ENCODE data around the gene PAX4.

Gene PAX4, protein sequence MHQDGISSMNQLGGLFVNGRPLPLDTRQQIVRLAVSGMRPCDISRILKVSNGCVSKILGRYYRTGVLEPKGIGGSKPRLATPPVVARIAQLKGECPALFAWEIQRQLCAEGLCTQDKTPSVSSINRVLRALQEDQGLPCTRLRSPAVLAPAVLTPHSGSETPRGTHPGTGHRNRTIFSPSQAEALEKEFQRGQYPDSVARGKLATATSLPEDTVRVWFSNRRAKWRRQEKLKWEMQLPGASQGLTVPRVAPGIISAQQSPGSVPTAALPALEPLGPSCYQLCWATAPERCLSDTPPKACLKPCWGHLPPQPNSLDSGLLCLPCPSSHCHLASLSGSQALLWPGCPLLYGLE

DNA sequence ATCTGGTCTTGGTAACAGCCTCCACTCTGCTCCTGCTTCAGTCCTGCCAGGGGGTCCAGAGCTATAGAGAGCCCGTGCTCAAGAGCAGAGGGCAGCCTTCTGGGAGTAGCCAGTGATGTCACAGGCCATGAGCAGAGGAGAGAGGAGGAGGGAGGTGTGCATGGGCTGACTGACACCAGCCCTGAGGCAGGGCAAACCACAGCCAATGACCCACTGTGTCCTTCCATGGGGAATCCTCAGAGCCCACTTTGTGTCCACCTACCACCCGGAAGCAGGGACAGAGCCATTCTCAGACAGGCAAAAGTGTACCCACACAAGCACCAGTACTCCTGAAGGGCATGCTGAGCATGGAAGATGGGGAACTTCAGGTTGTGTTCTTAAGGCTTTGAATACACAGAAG is at the start of gene PAX4:
Gene PAX4 (minus strand): TSS at position 101 of the 400 bp plus-strand sequence. CDS start 2,214 bp downstream, outside the sequence.
- no peak for FAIRE-seq

DNA sequence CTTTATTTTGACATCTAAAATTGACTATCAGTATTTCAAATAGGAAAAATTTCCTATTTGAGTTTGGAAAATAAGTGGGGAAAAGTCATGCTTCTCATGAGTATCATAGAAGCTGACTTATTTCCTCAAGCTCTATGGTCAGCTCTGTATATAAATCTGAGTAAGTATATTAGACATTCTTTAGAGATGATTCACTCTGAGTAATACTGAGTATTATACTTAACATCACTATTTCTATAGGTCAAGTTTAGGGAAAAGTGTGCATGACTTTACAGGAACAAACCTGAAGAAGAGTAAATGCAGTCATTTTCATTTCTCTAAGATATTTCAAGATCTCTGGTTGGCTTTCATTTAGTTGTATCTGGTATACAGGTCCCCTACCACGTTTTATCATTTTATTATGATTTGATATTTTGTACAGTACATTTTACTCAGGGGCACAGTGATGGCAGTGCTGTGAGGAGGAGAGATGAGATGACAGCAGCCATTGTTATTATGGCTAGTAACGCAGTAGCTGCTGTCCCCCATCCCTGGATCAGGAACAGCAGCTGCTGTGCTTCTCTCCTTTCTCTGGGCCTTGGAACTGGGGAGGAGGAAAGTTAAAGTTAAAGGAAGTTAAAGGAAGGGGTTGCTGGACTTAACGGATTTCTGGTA is 49.2 kb upstream of the PAX4 start:
- peak; percentile 32 for FAIRE-seq

DNA sequence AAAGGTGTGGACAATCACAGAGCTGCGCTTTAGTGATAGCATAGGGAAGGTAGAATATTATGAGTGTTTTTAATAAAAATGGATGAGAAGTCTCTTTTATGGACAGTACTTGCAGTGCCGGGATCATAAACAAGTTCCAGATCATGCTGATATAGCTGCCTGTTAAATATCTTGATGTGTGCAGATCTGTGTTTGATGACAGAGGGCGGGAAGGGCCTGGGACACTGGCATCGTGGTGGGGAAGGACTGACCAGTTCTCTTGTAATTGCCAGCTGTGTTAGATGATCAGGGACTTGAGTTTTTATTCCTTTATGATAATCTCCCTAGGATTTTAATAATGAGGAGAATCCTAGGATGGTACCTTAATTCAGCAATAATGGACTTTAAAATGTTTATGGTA is 48.7 kb upstream of the PAX4 start:
- FAIRE-seq, result no peak

DNA sequence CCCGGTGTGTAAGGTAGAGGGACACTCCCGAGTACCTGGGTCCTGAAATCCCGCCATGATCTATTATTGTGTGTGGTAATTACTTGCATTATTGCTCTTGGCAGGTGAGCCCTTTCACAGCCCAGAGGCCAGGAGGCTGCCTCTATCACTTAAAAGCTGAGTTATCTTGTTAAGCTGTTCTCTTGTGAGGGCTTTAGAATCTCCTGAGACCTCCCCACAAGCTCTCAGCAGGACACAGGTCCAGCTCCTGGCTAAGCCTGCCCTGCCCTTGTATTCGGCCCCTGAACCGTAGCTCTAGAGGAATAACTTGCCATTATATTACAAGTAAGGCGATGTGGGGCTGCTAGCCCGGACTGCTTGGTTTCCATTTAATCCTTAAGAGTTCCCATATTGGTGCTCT is 48.0 kb upstream of the PAX4 start:
- FAIRE-seq, result no peak

DNA sequence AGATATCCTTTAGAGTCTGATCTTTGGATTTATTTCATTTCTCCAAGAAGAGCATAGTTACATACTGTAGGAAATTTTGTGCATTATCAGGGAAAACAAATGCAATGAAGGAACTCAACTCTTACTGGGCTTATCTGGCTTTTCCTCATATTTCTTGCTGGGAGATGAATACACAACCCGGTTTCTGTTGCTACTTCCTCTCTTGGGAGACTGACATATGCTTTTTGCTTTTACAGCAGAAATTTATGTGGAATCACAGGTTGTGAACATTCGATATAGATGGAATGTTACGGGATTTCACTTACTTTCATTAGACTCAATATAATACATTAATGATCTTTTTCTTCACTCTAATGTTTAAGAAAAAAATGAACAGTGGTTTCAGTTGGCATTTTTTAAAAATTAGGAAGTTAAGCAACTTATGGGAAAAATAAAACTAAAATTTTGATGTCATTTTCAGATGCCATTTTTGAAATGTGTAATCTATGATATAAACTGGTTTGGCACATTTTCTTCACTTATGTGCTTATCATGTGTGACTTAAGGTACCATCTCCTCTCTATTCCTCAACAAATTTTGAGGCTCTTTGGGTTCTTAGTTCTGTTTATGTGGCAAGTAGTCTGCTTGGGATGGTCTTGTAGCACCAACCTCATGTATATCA is 41.2 kb upstream of the PAX4 start:
- FAIRE-seq, result no peak

DNA sequence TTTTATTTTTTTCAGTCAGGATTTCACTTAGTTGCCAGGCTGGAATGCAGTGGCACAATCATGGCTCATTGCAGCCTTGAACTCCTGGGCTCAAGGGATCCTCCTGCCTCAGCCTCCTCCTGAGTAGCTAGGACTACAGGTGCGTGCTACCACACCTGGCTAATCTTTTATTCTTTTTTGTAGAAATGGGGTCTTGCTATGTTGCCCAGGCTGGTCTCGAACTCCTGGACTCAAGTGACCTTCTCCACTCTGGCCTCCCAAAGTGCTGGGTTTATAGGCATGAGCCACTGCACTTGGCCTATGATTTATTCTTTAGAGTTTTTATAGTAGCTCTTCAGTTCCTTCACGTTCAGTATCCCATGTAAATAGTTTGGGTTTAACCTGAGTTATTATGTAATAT is 39.6 kb upstream of the PAX4 start:
- no peak for FAIRE-seq

DNA sequence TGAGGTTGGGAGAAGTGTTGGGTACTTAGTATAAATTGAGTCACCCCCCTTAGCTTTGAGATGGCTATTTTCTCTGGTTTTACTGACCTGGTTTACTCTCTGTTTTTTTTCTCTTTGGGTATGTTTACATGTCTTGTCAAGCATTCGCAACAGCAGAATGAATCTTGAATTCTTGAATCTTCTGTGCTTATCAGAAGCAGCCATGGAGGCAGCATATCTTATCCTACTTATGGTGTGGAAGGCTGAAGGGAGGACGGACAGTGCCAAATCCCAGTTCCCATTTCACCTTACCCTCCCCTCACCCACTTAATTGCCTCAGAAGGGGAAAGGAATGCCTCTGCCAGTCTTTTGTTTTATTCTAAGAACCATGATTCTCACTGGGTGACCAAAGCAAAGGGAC is 37.8 kb upstream of the PAX4 start:
- no peak for FAIRE-seq

DNA sequence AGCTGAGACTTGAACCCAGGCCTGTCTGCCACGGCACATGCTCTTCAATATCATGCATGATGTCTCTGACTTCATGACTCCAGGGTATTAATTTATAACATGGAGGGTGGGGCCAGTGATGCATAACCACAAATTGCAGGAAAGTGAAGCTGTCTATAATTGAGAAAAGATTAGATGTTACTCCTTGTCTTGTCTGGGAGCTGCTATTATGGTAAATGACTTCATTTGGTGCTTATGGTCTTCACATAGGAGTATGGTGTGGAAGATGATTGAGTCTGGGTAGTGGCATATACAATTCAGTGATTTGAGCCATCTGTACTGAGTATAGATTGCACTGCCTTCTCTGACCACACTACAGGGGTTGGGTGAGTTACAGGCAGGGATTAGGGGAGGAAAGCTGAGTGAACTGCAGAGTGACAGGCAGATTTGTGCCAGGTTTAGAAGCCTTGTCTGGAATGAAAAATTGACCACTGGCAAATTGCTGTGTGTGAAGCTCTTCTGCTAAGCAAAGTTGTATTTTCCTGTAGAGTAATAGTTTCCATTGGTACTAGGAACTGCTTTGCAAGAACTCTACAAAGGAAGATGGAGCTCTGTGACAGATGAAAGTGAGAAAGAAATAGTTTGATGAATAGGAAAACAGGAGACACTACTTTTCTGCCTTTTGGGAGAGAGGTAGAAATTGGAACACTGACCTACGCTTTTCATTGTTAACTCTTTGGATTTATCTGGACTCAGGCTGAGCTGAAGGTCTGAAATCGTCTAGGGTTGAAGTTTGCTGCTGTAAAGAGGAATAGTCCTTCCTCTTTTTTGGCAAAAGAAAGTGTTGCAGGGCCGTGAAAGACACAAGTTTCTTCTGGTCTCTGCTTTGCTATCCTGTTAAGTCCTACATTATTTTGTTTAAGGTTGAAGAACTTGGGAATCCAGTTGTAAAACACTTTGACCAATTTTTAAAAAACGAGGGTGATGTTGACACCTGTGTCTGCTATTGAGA is 36.8 kb upstream of the PAX4 start:
- FAIRE-seq, result no peak

DNA sequence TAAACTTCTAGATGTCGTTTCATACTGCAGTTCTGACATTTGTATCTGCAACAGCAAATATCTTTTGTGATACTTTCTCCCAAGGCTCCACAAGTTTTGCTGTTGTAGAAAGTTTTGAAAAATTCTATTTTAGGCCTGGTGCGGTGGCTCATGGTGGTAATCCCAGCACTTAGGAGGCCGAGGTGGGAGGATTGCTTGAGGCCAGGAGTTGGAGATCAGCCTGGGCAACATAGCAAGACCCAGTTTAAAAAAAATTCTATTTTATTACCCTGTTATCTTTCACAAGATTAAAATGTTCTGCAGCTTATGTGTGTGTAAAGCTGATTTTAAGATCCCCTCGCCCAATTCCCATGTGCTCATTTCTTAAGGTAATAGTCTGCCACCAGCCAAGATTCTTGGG is 35.5 kb upstream of the PAX4 start:
- no peak for FAIRE-seq

DNA sequence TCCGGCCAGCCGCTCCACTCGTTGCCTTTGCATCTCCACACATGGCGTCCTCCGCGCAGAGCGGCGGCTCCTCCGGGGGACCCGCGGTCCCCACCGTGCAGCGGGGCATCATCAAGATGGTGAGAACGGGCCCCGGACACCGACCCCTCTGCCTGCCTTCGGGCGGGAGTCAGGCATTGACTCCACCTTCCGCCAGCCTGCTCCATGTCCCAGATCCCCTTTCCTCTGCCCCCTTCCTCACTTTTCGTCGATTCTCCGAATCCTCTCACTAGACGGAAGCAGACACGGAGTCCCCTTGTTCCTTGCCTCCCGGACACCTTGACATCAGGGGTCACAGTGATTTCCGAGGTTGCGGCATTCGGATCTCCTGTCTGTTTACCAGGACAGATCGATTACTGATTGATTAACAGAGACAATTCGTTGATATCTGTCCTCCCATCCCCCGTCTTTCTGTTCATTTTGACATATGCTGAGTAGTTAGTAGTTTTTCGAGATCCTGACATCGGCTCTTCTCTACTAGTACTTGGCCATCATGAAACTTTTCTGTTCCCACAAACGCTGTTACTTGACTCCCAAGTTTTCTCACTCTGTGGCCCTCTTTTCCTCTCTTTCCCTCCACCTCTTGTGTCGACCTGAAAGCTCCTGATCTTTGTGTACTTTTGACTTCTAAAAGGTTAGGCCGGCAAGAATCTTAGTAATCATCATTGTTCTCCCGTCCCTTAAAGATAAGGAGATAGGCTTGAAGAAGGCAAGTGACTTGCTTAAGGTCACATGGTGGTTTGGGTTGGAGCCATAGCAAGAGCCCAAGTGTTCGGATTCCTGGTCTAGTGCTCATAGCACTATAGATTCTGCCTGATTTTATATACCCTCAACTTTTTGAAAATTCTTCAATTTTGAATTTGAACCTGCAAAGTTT is 34.6 kb upstream of the PAX4 start:
- no peak for FAIRE-seq

DNA sequence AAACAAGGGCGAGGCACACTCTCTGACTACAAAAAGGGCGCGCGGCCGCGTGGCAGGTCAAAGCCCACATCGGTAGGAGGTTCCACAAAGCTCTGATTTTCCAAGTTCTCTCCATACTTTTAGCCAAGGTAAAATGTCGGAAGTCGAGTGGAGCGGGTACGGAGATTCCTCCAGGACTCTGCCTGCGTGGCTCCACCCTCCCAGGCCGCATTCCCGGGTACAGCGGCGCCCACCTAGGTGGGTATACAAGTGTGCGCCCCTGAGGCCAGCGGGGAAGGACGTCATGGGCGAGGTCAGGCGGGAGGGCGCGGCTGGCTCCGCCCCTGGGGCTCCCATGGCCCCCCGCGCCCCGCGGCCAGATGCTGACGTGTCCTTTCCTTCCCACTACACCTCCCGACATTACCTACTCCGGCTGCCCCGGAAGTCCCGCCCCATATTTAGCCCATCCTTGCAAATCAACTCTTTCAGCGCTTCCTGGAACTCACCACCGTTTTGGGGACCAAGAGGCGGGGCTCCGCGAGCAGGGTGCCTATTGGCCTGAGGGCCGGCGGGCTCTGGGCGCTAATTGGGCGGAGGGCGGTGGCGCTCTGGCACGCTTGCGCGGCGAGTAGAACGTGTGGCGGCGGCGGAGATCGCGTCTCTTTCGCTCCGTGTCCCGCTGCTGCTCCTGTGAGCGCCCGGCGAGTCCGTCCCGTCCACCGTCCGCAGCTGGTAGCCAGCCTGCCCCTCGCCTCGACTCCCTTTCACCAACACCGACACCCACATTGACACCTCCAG is 33.8 kb upstream of the PAX4 start, which contains the start of gene SND1:
Gene SND1 (plus strand): TSS at position 639 of the 777 bp plus-strand sequence. CDS start 180 bp downstream, outside the sequence.
- FAIRE-seq, result peak; percentile 97

DNA sequence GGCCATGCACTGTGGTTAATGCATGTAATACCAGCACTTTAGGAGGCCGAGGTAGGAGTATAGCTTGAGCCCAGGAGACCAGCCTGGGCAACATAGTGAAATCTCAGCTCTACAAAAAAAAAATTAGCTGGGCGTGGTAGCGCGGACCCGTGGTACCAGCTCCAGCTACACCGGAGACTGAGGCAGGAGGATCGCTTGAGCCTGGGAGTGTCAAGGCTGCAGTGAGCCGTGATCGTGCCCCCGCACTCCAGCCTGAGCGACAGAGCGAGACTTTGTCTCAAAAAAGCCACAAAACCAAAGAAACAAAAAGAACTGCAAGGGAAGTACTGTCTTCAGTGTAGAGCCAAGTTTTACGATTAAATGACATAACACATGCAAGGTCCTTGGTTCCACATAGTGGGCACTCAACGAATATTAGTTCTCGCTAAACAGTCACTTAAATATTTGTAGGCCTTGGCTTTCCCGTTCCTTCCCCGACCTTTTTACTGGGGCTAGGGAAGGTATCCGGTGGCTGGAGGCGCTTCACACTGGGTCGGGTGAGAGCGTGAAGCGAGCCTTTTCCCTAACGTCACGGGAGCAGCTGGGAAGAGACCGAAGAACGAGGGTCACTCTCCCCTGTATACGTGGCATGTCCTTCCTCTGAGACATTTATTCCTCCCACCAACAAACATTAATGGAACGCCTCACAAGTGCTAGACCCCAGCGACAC is 33.1 kb upstream of the PAX4 start:
- FAIRE-seq, result no peak

DNA sequence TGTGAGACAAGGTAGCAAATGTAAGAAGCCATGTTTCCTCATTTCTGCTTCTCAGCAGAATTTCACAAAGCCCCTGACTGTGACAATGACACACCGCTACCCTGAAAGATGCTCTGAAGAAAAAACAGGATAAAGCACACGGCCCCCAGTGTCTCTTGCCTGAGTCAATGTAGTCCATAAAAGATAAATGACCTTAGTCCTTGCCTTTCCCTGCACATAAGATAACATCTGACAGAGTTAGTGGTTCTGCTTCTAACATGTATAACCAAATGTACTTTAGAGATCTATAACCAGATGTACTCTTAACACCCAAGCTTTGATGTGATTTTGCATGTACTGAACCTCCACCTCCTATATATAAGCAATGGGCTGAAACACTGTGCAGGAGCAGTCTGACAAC is 31.0 kb upstream of the PAX4 start:
- FAIRE-seq, result no peak

DNA sequence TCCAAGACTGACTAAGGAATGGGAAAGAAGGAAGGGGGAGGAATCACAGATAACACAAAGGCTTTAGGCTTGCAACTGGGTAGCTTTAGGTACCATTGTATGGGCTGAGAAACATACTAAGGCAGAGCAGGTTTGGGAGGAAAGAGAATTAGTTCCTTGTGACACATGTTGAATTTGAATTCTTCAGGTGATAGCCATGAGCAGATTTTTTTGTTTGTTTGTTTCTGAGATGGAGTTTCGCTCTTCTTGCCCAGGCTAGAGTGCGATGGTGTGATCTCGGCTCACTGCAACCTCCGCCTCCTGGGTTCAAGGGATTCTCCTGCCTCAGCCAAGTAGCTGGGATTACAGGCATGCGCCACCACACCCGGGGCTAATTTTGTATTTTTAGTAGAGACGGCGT is 29.7 kb upstream of the PAX4 start:
- no peak for FAIRE-seq

DNA sequence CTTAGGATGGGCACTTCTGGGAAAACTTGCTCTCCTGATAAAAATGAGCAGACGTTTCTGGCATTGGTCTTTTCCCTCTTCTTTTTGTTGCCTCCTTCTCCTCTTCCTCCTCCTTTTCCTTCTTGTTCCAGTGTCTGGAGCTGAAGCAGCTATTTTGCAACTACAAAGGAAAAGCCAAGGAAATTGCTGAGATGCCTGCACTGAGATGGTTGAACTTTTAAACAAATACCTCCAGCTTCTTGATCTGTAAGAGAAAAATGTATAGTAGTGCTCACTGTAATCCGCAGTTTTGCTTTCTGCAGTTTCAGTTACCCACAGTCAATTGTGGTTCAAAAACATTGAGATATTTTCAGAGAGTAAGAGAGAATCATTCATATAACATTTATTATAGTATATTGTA is 26.5 kb upstream of the PAX4 start:
- peak; percentile 69 for FAIRE-seq

DNA sequence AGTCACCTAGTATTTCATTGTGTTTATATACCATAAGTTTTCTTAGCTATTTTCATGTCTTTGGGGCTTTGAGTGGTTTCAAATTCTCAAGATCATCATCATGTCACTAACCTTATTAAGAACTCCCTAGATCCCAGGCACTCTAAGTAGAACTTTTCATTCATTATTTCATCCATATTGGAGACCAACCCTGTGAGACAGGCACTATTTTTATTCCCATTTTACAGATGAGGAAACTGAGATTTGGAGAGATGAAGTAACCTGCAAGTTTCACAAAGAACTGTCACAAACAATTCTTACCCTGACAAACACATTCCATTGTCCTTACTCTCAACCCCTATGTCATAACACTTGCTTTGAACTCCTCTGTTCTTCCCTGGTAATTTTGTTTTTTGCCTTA is 20.3 kb upstream of the PAX4 start:
- FAIRE-seq, result no peak

DNA sequence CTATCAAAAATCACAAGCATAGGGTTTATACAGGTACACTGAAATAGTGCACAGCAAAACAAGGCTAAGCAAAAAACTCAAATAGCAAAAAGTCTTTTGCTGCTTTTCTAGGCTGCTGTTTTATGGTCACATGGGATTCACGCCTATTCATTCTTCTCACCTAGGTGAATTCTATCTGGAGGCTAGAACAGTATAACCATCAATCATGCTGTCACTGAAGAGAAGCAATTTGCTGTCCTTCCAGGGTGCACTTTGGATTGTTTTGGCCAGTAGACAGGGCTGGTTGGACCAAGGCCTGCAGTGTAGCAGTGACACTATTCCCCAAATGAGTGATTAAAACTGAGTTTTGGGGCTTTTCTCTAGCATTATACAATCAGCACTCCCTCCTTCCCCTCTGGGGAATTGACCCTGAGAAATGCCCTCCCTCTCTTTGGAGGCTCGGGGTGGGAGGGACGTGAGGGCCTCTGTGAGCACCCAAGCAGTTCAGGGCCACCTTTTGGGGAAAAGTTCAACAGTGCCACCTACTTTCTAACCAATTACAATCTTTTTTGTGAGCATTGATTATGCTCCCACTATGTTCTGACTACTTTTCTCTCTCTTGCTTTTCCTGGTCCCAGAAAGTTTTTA is 17.8 kb upstream of the PAX4 start:
- FAIRE-seq, result no peak

DNA sequence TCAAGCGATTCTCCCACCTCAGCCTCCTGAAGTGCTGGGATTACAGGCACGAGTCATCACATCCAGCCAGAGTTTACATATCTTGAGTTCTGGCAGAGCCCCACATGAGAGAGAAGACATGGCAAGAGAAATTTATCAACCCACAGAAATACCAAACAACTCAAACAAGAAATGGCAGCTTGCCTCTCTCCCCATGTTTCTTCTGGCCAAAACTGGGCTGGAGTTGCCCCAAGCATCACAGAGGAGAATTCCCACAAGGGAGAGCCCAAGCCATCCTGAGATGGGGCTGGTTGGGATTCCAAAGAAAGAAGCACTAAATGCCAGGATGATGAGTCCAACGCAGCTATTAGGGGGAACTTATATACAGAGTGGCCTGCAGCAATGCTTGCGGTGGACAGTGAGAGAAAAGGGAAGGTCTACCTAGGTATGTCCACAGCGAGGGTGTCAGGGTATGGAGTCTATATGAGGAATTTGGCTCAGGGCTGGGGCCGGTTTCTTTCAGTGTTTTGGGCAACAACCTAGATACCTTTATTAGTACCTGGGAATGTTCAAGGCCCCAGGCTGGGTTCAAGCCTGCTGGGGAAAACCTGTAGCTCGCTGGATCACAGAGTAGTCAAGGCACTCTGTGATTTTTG is 14.5 kb upstream of the PAX4 start:
- no peak for FAIRE-seq

DNA sequence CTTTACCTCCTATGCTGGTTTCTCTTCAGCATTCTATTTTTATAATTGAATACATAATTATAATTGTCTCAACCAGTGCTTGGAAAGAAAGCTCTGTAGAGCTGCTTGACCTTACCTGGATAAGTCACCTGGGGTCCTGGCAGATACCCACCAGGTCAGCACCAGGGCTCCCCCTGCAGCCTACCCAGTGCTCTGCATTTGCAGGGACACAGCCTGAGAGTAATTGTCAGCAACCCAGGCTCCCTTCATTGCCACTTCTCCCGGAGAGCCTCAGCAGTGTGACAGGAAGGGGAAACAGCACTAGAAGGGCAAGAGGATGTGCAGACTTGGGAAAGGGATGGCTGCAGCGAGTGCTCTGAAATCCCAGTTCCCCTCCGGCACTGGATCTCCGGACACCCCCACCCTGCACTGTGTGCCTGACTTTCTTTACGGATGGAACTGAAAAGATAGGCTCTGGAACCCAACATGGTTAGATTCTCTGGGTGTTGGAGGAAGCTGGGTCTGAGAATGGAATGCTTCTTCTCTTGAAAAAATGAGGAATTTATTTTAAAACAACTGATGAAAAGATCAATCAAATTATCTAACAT is 11.4 kb upstream of the PAX4 start:
- FAIRE-seq, result no peak

Data from A204.1 (cell line).